Pericardium fibroblast (primary cell): Measurements from ENCODE around the gene RNF150. TPM values are rescaled to one million over a fixed set of nuclear protein-coding genes. Genes with fewer than 3 reads are reported as not detected.

ENCODE experiments used
- total RNA-seq: library from RNA; depleted of rRNA; stranded (reverse); fragments of >200 nt; gene quantifications from 2 replicates; pipeline ENCODE4 v1.2.3, GENCODE V29; 2015

The RNF150 gene
- 9.0 and 10.3 TPM in 2 replicates for total RNA-seq

GRCh38 chr4:141133146-141133998 lies at the start of gene RNF150:
RNF150 (minus strand) TSS chr4:141133469.

Other genes with a start within 250 kb of the RNF150 start
- 23.1 and 31.1 TPM in 2 replicates for gene ZNF330, start 87.4 kb upstream of the RNF150 start, total RNA-seq